Keratinocyte (primary cell): Measurements from ENCODE around the gene BNC2. TPM values are rescaled to one million over a fixed set of nuclear protein-coding genes. Genes with fewer than 3 reads are reported as not detected.

Experiments
- DNase-seq: peaks from one replicate; pipeline ENCODE4 v3.0.0-alpha.2; 2011; ENCODE audit warnings: low read depth, missing footprints, low spot score
- FAIRE-seq: peaks from 2 replicates; lab custom pipeline; 2011; peaks lifted over from hg19 to GRCh38; lab: Jason Lieb, UNC
- H2AFZ ChIP-seq: 2 replicates; pipeline ENCODE4 v1.6.0; 2012; ENCODE audit warnings: low read length, control low read depth, inconsistent platforms; ENCODE audit not compliant: control insufficient read depth
- H3K27ac ChIP-seq: 2 replicates; pipeline ENCODE4 v1.5.1; 2011; ENCODE audit warnings: low read length; ENCODE audit not compliant: control insufficient read depth, insufficient read depth
- H3K27me3 ChIP-seq: 3 replicates; pipeline ENCODE4 v1.6.0; 2011; ENCODE audit warnings: low read length; ENCODE audit not compliant: control insufficient read depth, insufficient read depth; ENCODE audit errors: extremely low read depth
- H3K36me3 ChIP-seq, 2 experiments: 2 replicates in 1 of 2; 3 replicates in 1 of 2; pipeline ENCODE4 v1.5.1; 2011; ENCODE audit warnings: low read length in 2 of 2, mild to moderate bottlenecking in 1 of 2; ENCODE audit not compliant: control insufficient read depth in 2 of 2, insufficient read depth in 2 of 2; ENCODE audit errors: extremely low read depth in 1 of 2
- H3K4me1 ChIP-seq: 3 replicates; pipeline ENCODE4 v1.5.1; 2011; ENCODE audit warnings: low read length; ENCODE audit not compliant: control insufficient read depth, insufficient read depth; ENCODE audit errors: extremely low read depth
- H3K4me2 ChIP-seq: 3 replicates; pipeline ENCODE4 v1.6.0; 2011; ENCODE audit warnings: low read depth, low read length; ENCODE audit not compliant: control insufficient read depth, insufficient read depth; ENCODE audit errors: extremely low read depth
- H3K4me3 ChIP-seq, 3 experiments: fragments of 200-600 bp in 1 of 3; sonication (generic) in 1 of 3; 2 replicates in 2 of 3; 3 replicates in 1 of 3; pipeline ENCODE4 v1.5.1; 2011 to 2016; ENCODE audit warnings: low read length in 3 of 3, mild to moderate bottlenecking in 3 of 3, control low read depth in 2 of 3, inconsistent platforms in 1 of 3, low read depth in 1 of 3, mixed read lengths in 1 of 3, mixed run types in 1 of 3, moderate library complexity in 1 of 3; ENCODE audit not compliant: control insufficient read depth in 2 of 3, insufficient read depth in 2 of 3; ENCODE audit errors: extremely low read depth in 1 of 3
- H3K79me2 ChIP-seq: 2 replicates; pipeline ENCODE4 v1.6.0; 2012; ENCODE audit warnings: low read length; ENCODE audit not compliant: control insufficient read depth, insufficient read depth
- H3K9ac ChIP-seq: 3 replicates; pipeline ENCODE4 v1.6.0; 2011; ENCODE audit warnings: low read length; ENCODE audit not compliant: control insufficient read depth, insufficient read depth; ENCODE audit errors: extremely low read depth
- H3K9me1 ChIP-seq: 3 replicates; pipeline ENCODE4 v1.6.0; 2011; ENCODE audit warnings: low read length; ENCODE audit not compliant: control insufficient read depth, insufficient read depth; ENCODE audit errors: extremely low read depth
- H3K9me3 ChIP-seq: 2 replicates; pipeline ENCODE4 v1.5.1; 2012; ENCODE audit warnings: low read depth, low read length; ENCODE audit not compliant: control insufficient read depth
- H4K20me1 ChIP-seq: 3 replicates; pipeline ENCODE4 v1.6.0; 2011; ENCODE audit warnings: low read length; ENCODE audit not compliant: control insufficient read depth, insufficient read depth; ENCODE audit errors: extremely low read depth
- EZH2 ChIP-seq: IDR thresholded peaks from one replicate; pipeline ENCODE4 v1.6.1; 2012; ENCODE audit warnings: inconsistent platforms, mild to moderate bottlenecking, low read length, moderate library complexity
- dilution Hi-C: fragments of 300-500 bp; cut with MboI; formaldehyde crosslinking; loops from one replicate; pipeline ENCODE4 v1.7.0; 2020; ENCODE audit warnings: low sequenced_read_pairs; ENCODE audit not compliant: extremely low pct_ligation_motif_present
- polyA plus RNA-seq, 5 experiments: library from polyadenylated mRNA; depleted of rRNA in 3 of 5; stranded (reverse) in 3 of 5; stranded (forward) in 1 of 5; unstranded in 1 of 5; fragments of >200 nt; gene quantifications; 1 replicate in 1 of 5; 2 replicates in 3 of 5; 3 replicates in 1 of 5; pipeline versions ENCODE4 v1.2.1 to v1.2.3, GENCODE V29; 2011 to 2012; ENCODE audit warnings: missing spikeins in 2 of 5, low read depth in 1 of 5, low replicate concordance in 1 of 5
- TF ChIP-seq, protein P1 (sequence below), 3 experiments: IDR thresholded peaks in 1 of 3; conservative IDR thresholded peaks in 1 of 3; optimal IDR thresholded peaks in 1 of 3; 2 replicates in 2 of 3; 3 replicates in 1 of 3; pipeline versions ENCODE3 to v1.5.1; 2011; ENCODE audit warnings: low read length in 3 of 3, mild to moderate bottlenecking in 3 of 3, moderate library complexity in 2 of 3, control low read depth in 1 of 3, inconsistent platforms in 1 of 3; ENCODE audit not compliant: insufficient read depth in 2 of 3; ENCODE audit errors: extremely low read depth in 1 of 3

Gene BNC2
- polyA plus RNA-seq, 1 donor (not counting 4 experiments of a cell fraction or from before 2014, with no cell fraction given) = 1.1 TPM

DNA sequence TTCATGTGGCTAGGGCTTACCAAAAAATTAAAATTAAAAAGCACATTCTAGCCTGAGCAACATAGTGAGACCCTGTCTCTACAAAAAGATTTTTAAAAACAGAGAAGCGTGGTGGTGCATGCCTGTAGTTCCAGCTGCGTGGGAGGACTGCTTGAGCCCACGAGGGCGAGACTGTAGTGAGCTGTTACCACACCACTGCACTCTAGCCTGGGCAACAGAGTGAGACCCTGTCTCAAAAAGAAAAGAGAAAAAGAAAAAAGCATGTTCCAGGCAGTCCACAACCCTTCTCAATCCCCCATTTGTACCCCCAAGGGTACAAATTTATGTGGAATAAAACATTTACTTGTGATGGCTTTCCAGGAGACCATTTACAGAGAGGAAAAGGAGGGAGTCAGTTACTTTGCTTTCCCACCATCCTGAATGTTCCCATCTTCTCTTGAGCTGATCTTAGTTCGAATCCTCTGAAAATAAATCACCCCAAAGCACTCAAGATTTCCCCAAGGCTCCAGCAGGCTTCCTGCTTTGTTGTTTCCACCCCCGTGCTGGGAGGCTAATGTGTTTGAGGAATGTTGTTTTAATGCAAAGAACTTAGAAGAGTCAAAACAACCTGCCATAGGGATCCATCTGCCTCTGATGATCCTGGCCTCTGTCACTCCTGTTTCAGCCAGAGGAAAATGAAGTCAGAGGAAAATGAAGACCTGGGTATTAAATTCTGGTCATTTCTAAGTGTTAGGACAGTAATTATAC is 384.7 kb downstream of the BNC2 start:
- DNase-seq (no peak), FAIRE-seq (no peak)
- no peak overlapping the region for H3K4me3 ChIP-seq
- H3K4me1 ChIP-seq = no peaks in the 10 kb centered on the region
- H3K4me2 ChIP-seq = no peak overlapping the region
- no peaks in the 10 kb centered on the region for H3K27me3 ChIP-seq
- H3K9ac ChIP-seq = no peak overlapping the region
- H2AFZ ChIP-seq = no peak overlapping the region
- H3K36me3 ChIP-seq = no peaks in the 10 kb centered on the region
- H3K9me3 ChIP-seq = no peaks in the 10 kb centered on the region
- no peak overlapping the region for H3K27ac ChIP-seq
- no peaks in the 10 kb centered on the region for H3K79me2 ChIP-seq
- H3K9me1 ChIP-seq = no peaks in the 10 kb centered on the region
- TF ChIP-seq, protein P1, sequence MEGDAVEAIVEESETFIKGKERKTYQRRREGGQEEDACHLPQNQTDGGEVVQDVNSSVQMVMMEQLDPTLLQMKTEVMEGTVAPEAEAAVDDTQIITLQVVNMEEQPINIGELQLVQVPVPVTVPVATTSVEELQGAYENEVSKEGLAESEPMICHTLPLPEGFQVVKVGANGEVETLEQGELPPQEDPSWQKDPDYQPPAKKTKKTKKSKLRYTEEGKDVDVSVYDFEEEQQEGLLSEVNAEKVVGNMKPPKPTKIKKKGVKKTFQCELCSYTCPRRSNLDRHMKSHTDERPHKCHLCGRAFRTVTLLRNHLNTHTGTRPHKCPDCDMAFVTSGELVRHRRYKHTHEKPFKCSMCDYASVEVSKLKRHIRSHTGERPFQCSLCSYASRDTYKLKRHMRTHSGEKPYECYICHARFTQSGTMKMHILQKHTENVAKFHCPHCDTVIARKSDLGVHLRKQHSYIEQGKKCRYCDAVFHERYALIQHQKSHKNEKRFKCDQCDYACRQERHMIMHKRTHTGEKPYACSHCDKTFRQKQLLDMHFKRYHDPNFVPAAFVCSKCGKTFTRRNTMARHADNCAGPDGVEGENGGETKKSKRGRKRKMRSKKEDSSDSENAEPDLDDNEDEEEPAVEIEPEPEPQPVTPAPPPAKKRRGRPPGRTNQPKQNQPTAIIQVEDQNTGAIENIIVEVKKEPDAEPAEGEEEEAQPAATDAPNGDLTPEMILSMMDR (optimal IDR thresholded peaks at IDR 0.05 in 1 of 3, IDR thresholded peaks at IDR 0.05 in 1 of 3, conservative IDR thresholded peaks at IDR 0.05 in 1 of 3; ENCODE audit: extremely low read depth in 1 of 3, insufficient read depth in 2 of 3, low read length in 3 of 3) = no peak
- no peak for TF ChIP-seq EZH2
- H4K20me1 ChIP-seq = no peaks in the 10 kb centered on the region
- dilution Hi-C loops = no loop called here

DNA sequence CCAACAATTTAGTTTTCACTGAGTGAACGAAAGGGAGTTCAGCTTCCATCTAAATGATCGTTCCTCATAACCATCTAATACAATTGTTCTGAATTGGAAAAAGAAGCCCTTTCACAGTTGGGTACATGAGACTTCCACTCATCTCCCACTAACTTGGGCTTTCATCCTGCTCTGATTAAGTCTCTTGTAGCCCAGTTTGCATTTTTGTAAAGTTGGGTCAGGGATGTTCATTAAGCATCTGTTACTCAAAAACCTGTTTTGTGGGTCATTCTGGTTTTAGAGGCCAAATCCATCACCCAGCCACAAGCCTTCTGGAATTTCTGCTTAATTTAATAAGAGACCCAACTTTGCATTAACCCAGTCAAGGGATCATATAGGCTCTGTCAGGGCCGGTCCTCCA is 385.3 kb downstream of the BNC2 start:
- TF ChIP-seq, protein P1 (optimal IDR thresholded peaks at IDR 0.05 in 1 of 3, IDR thresholded peaks at IDR 0.05 in 1 of 3, conservative IDR thresholded peaks at IDR 0.05 in 1 of 3; ENCODE audit: extremely low read depth in 1 of 3, insufficient read depth in 2 of 3, low read length in 3 of 3) = no peak
- no peak for TF ChIP-seq EZH2
- Histone ChIP-seq H3K9ac (no peak overlapping the region), H3K9me3 (no peaks in the 10 kb centered on the region), H4K20me1 (no peaks in the 10 kb centered on the region), H3K36me3 (no peaks in the 10 kb centered on the region), H2AFZ (no peak overlapping the region), H3K4me1 (no peaks in the 10 kb centered on the region), H3K4me2 (no peak overlapping the region), H3K27ac (no peak overlapping the region), H3K9me1 (no peaks in the 10 kb centered on the region), H3K79me2 (no peaks in the 10 kb centered on the region), H3K27me3 (no peaks in the 10 kb centered on the region), H3K4me3 (no peak overlapping the region)
- DNase-seq (no peak), FAIRE-seq (no peak)
- dilution Hi-C loops = no loop called here
